Bone marrow (tissue), 2 donors: ENCODE measurements around the gene ANKDD1A.

ENCODE experiments used
- DNase-seq, 2 donors: peaks; one replicate each; lab custom pipeline; 2025; lab: John Stamatoyannopoulos, UW

ANKDD1A gene

GRCh38 chr15:64895285-64896065 lies 16.2 kb upstream of the ANKDD1A start:
- DNase-seq: peak; percentile 31 to 86

GRCh38 chr15:64896371-64897069 lies 15.2 kb upstream of the ANKDD1A start:
- DNase-seq: no peak

DNA sequence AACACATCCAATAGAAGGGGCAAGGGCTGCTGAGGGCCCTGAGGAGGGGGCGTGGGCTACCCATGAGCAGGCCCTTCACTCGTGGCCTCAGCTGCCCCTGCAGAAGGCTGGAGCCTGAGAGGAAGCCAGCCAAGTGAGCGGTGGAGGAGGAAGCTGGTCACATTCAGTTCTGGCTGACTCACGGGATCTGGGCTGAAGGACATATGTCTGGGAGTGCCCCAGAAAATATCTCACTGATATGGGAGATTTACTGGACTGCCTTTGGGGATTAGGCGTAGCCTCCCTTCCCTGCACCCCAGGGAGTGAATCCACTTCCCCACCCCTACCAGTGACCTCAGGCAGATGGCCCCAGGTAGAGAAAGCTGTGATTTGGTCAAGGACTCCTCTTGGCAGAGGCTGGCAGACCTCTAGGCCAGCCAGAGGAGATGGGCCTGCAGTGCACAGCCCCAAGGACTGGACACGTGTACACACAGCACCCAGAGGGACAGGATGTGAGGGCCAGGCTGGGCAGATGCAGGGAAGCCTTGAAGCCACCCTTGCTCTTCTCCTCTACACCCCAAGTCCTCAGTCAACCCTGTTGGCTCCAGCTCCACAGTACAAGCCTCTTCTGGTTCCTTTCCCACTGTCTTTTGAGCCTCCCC lies 14.2 kb upstream of the ANKDD1A start:
- DNase-seq: peak; percentile 33 to 38

DNA sequence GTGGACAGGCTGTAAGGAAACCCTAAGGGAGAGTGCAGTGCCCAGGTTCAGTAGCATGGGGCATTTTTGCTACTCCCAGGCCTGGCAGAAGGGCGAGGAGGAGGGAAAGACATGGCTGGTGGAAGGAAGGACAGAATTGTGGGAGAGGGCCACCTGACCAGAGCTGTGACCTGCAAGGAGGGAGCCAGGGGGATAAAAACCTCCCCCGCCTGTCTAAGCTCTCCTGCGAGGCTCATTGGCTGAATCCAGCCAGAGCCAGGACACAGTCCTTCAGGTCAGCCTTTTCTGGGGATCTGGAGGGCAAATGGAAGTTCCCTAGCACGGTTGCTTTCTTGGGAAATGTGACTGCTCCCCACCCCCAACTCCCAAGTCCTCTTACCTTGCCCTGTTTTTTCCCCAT lies 13.3 kb upstream of the ANKDD1A start:
- no peak for DNase-seq

DNA sequence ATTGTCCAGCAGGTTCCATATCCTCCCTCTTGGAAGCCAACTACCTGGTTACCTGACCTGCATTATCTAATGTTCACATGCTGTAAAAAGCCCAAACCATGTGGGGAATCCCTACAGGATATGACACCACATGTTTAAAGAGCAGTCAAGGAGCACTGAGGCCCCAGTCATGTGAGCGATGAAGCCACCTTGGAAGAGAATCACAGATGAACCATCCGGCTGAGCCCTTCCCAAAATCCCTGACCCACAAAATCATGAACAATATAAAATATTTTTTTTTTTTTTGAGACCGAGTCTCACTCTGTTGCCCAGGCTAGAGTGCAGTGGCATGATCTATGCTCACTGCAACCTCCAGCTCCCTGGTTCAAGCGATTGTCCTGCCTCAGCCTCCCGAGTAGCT lies 10.6 kb upstream of the ANKDD1A start:
- no peak for DNase-seq

DNA sequence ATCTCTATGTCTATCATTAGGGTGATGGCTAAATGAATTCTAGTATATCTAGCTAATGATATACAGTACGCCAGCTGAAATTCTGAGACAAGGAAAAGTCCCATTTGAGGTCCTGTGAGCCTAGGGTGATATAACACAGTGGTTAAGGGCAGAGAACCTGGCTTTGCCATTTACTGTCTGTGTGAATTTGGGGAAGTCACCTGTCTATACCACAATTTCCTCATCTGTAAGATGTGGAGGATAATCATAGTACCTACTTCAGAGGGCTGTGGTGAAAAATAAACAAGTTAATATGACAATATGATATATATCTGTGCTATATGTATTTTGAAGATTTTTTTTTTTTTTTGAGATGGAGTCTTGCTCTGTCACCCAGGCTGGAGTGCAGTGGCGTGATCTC lies 9.8 kb upstream of the ANKDD1A start:
- no peak for DNase-seq

- no peak for DNase-seq
Observed at GRCh38 chr15:64902863-64903262, 8.8 kb upstream of the ANKDD1A start.

DNA sequence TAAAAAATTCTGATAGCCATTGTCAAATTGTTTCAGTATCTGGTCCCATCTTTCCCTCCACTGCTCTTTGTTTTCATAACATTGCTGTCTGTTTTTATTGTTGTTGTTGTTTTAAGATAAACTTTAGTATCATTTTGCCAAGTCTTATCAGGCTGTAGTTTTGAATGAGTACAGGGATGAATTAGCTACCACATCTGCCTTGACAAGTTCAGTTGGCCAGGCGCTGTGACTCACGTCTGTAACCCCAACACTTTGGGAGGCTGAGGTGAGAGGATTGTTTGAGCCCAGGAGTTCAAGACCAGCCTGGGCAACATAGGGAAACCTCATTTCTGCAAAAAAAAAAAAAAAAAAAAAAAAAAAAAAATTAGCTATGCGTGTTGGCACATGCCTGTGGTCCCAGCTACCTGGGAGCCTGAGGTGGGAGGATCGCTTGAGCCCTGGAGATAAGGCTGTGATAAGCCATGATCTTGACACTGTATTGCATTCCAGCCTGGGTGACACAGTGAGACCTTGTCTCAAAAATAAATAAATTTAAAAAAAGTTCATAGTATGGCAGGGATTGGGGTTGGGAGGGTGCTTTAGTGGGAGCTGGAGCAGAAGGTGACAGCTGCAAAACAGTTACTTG lies 8.3 kb upstream of the ANKDD1A start:
- no peak for DNase-seq

DNA sequence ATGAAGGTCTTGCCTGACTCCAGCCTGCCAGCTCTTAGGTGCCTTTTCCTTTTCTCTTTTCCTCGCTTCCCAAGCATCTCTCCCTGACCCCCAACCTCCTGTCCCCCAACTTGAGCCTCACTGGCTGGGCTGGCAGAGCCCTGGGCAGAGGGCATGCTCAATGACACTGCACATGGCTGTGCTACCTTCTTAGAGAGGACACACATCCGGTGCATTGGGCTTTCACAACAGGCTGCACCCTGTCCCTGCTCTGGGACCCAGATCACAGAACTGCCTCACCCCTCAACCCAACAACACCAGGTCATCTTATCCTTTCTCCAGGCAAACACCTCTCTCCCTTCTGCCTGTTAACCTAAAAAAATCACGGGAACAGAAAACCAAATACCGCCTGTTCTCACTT lies 7.5 kb upstream of the ANKDD1A start:
- no peak for DNase-seq

DNA sequence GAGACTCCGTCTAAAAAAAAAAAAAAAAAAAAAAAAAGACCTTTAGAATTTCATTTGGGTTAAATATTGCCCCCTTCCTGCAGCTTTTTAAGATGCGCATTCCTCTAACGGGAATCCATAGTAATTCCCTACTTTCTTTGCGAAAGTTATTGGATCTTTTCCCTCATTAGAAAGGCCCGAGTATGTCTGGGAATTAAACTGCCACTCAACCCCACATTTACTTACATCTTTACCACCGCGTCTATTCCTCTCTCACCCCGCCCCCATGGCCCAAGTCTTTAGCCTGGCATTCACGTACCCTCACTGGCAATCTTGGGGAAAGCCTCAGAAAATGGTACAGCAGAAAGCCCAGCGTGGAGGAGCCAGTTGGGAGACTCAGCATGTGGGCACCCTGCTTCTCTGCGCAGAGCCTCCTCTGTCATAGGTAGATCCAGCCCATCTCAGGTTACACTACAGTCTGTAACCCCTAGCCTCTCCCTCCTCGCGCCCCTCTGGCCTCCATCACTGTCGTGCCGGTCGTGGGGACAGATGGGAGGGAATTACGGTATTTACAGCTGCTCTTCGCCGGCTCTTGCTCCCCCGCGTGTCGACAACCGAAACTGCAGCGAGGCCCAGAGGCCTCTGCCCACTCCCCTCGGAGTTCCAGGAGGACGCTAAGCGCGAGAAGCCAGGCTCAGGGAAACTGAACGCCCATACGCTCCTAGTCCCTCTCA lies 6.4 kb upstream of the ANKDD1A start:
- peak; percentile 42 to 68 for DNase-seq

GRCh38 chr15:64905941-64906340 lies 5.8 kb upstream of the ANKDD1A start:
- DNase-seq: no peak

DNA sequence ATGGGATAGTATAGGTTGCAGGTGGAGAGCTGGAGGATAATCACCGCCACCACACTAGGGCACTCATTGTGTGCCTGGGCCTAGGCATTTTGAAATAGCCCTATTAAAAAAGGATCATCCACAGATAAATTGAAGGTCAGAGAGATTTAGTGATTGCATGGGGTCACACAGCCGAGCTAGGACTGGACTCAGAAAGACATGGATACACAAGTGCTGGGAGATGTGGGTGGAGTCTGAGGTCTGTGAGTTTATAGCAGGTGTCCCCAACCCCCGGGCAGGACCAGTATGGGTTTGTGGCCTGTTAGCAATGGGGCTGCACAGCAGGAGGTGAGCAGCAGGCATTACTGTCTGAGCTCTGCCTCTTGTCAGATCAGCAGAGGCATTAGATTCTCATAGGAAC lies 5.3 kb upstream of the ANKDD1A start:
- DNase-seq: no peak

- no peak for DNase-seq
Observed at GRCh38 chr15:64907991-64908390, 3.7 kb upstream of the ANKDD1A start.

DNA sequence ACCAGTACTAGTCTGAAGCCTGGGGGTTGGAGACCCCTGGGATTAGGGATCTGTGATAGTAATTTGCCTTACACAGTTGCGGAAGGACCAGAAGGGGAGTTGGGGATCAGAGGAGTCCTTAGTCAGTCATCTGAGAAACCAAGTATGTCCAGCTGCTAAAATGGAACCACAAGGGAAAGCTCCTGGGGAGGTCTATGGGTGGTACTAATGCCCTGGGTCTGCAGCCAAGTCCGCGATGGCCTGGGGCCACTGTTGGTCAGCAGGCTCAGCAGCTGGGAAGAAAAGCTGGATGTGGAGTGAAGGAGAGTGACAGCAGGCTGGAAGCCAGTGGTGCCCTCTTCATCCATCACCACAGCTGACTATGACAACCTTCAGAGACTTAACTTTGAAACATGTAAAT lies 2.2 kb upstream of the ANKDD1A start:
- no peak for DNase-seq

DNA sequence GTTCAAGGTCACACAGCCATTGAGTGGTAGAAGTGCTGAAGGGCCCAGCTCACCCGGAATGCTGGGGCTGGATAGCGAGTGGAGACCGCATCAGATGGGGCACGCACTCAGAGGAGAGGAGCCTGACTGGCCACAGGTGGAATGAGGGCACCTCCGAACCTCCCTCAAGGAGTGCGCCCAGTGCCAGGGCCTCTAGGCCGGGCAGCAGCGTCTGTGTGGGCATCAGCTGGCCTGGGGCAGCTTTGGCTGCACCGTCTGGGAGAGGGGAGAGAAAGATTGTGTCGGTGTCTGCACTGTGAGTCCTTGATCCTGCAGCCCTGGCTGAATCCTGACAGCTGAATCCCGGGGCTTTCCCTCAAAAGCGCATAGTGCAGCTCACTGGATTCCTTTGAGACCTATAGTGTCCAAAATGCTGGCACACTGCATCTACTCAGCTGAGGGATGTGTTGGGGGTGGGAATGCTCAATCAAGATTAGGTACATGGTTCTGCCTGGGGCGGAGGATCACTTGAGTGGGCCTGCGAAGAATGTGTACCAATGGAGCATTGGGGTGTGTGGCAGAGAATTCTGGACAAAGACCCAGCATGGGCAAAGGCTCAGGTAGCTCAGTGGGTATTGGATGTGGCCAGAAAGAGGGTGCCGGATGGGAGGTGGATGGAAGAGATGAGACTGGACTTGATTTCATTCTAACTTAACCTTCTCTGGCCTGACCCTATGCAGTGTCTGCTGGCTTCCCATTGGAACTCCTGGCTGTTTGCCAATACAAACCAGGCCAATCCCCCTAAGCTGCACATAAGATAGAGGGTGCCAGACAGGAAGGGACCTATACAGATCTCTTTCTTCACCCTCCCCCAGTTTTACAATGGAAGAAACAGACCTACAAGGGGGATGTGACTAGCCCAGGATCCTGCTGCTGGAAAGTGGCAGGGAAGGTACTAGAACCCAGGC lies 950 bp downstream of the ANKDD1A start:
- DNase-seq: no peak

GRCh38 chr15:64915518-64916227 lies 4.0 kb downstream of the ANKDD1A start:
- no peak for DNase-seq

GRCh38 chr15:64916365-64916764 lies 4.7 kb downstream of the ANKDD1A start:
- DNase-seq: no peak

- DNase-seq: no peak
Observed at GRCh38 chr15:64917211-64917610, 5.5 kb downstream of the ANKDD1A start.

DNA sequence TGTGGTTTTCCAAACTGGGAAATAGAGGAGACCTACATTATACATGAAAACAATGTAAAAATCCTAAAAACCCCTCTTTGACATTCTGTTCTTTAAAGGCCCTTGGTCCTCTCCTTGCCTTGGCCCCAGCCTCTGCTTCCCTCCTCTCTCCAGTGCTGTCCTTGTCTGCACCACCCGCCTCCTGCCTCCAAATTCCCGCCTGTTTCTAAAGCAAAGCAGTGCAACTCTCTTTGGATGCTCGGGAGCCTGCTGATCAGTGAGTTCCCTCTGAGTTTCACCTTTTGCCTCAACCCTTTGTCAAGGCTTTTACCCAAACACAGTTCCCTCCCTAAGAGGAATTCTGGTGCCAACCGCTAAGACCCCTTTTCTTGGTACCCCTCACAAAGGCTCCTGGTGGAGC lies 8.0 kb downstream of the ANKDD1A start:
- no peak for DNase-seq

GRCh38 chr15:64921711-64922110 lies 10.0 kb downstream of the ANKDD1A start:
- DNase-seq: no peak
